Keratinocyte (primary cell): ENCODE measurements around the gene CLPTM1L. TPM values are rescaled to one million over a fixed set of nuclear protein-coding genes. Genes with fewer than 3 reads are reported as not detected.

Experiments used
- DNase-seq: peaks from one replicate; pipeline ENCODE4 v3.0.0-alpha.2; 2011; ENCODE audit warnings: low read depth, missing footprints, low spot score
- FAIRE-seq: peaks from 2 replicates; lab custom pipeline; 2011; peaks lifted over from hg19 to GRCh38; lab: Jason Lieb, UNC
- H2AFZ ChIP-seq: 2 replicates; pipeline ENCODE4 v1.6.0; 2012; ENCODE audit warnings: low read length, control low read depth, inconsistent platforms; ENCODE audit not compliant: control insufficient read depth
- H3K27ac ChIP-seq: 2 replicates; pipeline ENCODE4 v1.5.1; 2011; ENCODE audit warnings: low read length; ENCODE audit not compliant: control insufficient read depth, insufficient read depth
- H3K27me3 ChIP-seq: 3 replicates; pipeline ENCODE4 v1.6.0; 2011; ENCODE audit warnings: low read length; ENCODE audit not compliant: control insufficient read depth, insufficient read depth; ENCODE audit errors: extremely low read depth
- H3K36me3 ChIP-seq, 2 experiments: 2 replicates in 1 of 2; 3 replicates in 1 of 2; pipeline ENCODE4 v1.5.1; 2011; ENCODE audit warnings: low read length in 2 of 2, mild to moderate bottlenecking in 1 of 2; ENCODE audit not compliant: control insufficient read depth in 2 of 2, insufficient read depth in 2 of 2; ENCODE audit errors: extremely low read depth in 1 of 2
- H3K4me1 ChIP-seq: 3 replicates; pipeline ENCODE4 v1.5.1; 2011; ENCODE audit warnings: low read length; ENCODE audit not compliant: control insufficient read depth, insufficient read depth; ENCODE audit errors: extremely low read depth
- H3K4me2 ChIP-seq: 3 replicates; pipeline ENCODE4 v1.6.0; 2011; ENCODE audit warnings: low read depth, low read length; ENCODE audit not compliant: control insufficient read depth, insufficient read depth; ENCODE audit errors: extremely low read depth
- H3K4me3 ChIP-seq, 3 experiments: fragments of 200-600 bp in 1 of 3; sonication (generic) in 1 of 3; 2 replicates in 2 of 3; 3 replicates in 1 of 3; pipeline ENCODE4 v1.5.1; 2011 to 2016; ENCODE audit warnings: low read length in 3 of 3, mild to moderate bottlenecking in 3 of 3, control low read depth in 2 of 3, inconsistent platforms in 1 of 3, low read depth in 1 of 3, mixed read lengths in 1 of 3, mixed run types in 1 of 3, moderate library complexity in 1 of 3; ENCODE audit not compliant: control insufficient read depth in 2 of 3, insufficient read depth in 2 of 3; ENCODE audit errors: extremely low read depth in 1 of 3
- H3K79me2 ChIP-seq: 2 replicates; pipeline ENCODE4 v1.6.0; 2012; ENCODE audit warnings: low read length; ENCODE audit not compliant: control insufficient read depth, insufficient read depth
- H3K9ac ChIP-seq: 3 replicates; pipeline ENCODE4 v1.6.0; 2011; ENCODE audit warnings: low read length; ENCODE audit not compliant: control insufficient read depth, insufficient read depth; ENCODE audit errors: extremely low read depth
- H3K9me1 ChIP-seq: 3 replicates; pipeline ENCODE4 v1.6.0; 2011; ENCODE audit warnings: low read length; ENCODE audit not compliant: control insufficient read depth, insufficient read depth; ENCODE audit errors: extremely low read depth
- H3K9me3 ChIP-seq: 2 replicates; pipeline ENCODE4 v1.5.1; 2012; ENCODE audit warnings: low read depth, low read length; ENCODE audit not compliant: control insufficient read depth
- H4K20me1 ChIP-seq: 3 replicates; pipeline ENCODE4 v1.6.0; 2011; ENCODE audit warnings: low read length; ENCODE audit not compliant: control insufficient read depth, insufficient read depth; ENCODE audit errors: extremely low read depth
- CTCF ChIP-seq, 3 experiments: IDR thresholded peaks in 1 of 3; conservative IDR thresholded peaks in 1 of 3; optimal IDR thresholded peaks in 1 of 3; 2 replicates in 2 of 3; 3 replicates in 1 of 3; pipeline versions ENCODE3 to v1.5.1; 2011; ENCODE audit warnings: low read length in 3 of 3, mild to moderate bottlenecking in 3 of 3, moderate library complexity in 2 of 3, control low read depth in 1 of 3, inconsistent platforms in 1 of 3; ENCODE audit not compliant: insufficient read depth in 2 of 3; ENCODE audit errors: extremely low read depth in 1 of 3
- EZH2 ChIP-seq: IDR thresholded peaks from one replicate; pipeline ENCODE4 v1.6.1; 2012; ENCODE audit warnings: inconsistent platforms, mild to moderate bottlenecking, low read length, moderate library complexity
- dilution Hi-C: fragments of 300-500 bp; cut with MboI; formaldehyde crosslinking; loops from one replicate; pipeline ENCODE4 v1.7.0; 2020; ENCODE audit warnings: low sequenced_read_pairs; ENCODE audit not compliant: extremely low pct_ligation_motif_present
- polyA plus RNA-seq, 5 experiments: library from polyadenylated mRNA; depleted of rRNA in 3 of 5; stranded (reverse) in 3 of 5; stranded (forward) in 1 of 5; unstranded in 1 of 5; fragments of >200 nt; gene quantifications; 1 replicate in 1 of 5; 2 replicates in 3 of 5; 3 replicates in 1 of 5; pipeline versions ENCODE4 v1.2.1 to v1.2.3, GENCODE V29; 2011 to 2012; ENCODE audit warnings: missing spikeins in 2 of 5, low read depth in 1 of 5, low replicate concordance in 1 of 5

Gene CLPTM1L
- polyA plus RNA-seq, 1 donor (not counting 4 experiments of a cell fraction or from before 2014, with no cell fraction given) = 142 TPM

- H3K27me3 ChIP-seq = peaks cover 32% of the 10 kb centered on the region
- H3K4me3 ChIP-seq = no peak overlapping the region
- no peaks in the 10 kb centered on the region for H3K9me1 ChIP-seq
- H3K9ac ChIP-seq = no peak overlapping the region
- no peak for TF ChIP-seq CTCF (optimal IDR thresholded peaks at IDR 0.05 in 1 of 3, IDR thresholded peaks at IDR 0.05 in 1 of 3, conservative IDR thresholded peaks at IDR 0.05 in 1 of 3; ENCODE audit: extremely low read depth in 1 of 3, insufficient read depth in 2 of 3, low read length in 3 of 3)
- TF ChIP-seq EZH2 = no peak
- H3K27ac ChIP-seq = no peak overlapping the region
- FAIRE-seq (no peak), DNase-seq (no peak)
- H3K79me2 ChIP-seq = no peaks in the 10 kb centered on the region
- no peaks in the 10 kb centered on the region for H3K4me1 ChIP-seq
- H3K9me3 ChIP-seq = peaks cover 3% of the 10 kb centered on the region
- no peak overlapping the region for H2AFZ ChIP-seq
- dilution Hi-C loops = no loop called here
- no peaks in the 10 kb centered on the region for H4K20me1 ChIP-seq
- H3K36me3 ChIP-seq = no peaks in the 10 kb centered on the region
- no peak overlapping the region for H3K4me2 ChIP-seq
Observed at GRCh38 chr5:1295650-1296037, 49.3 kb downstream of the CLPTM1L start.

- Histone ChIP-seq H2AFZ (no peak within 1 kb of the TSS), H4K20me1 (no peaks in the 10 kb centered on the region), H3K27ac (no peak within 1 kb of the TSS), H3K27me3 (peaks cover 32% of the 10 kb centered on the region), H3K36me3 (no peaks in the 10 kb centered on the region), H3K9ac (no peak within 1 kb of the TSS), H3K4me2 (no peak within 1 kb of the TSS), H3K4me1 (no peaks in the 10 kb centered on the region), H3K9me3 (peaks cover 3% of the 10 kb centered on the region), H3K4me3 (no peak within 1 kb of the TSS), H3K79me2 (no peaks in the 10 kb centered on the region), H3K9me1 (no peaks in the 10 kb centered on the region)
- dilution Hi-C loops = no loop called here
- TF ChIP-seq CTCF (optimal IDR thresholded peaks at IDR 0.05 in 1 of 3, IDR thresholded peaks at IDR 0.05 in 1 of 3, conservative IDR thresholded peaks at IDR 0.05 in 1 of 3; ENCODE audit: extremely low read depth in 1 of 3, insufficient read depth in 2 of 3, low read length in 3 of 3) = no peak
- TF ChIP-seq EZH2 = no peak
- DNase-seq (no peak), FAIRE-seq (no peak)
Observed at GRCh38 chr5:1294835-1295649, 49.9 kb downstream of the CLPTM1L start, which contains the start of gene TERT. TSS of gene TERT (minus strand) at chr5:1295068. CDS start at chr5:1294989, 79 bp downstream.
